PC-3 (cell line): ENCODE measurements around the gene TRIM60. TPM values are rescaled to one million over a fixed set of nuclear protein-coding genes. Genes with fewer than 3 reads are reported as not detected.
"Not testable (repeated sequence)": the region's sequence is repeated elsewhere in the genome, so short reads cannot be mapped to it uniquely, and the experiment has no call there.

Source experiments
- ATAC-seq: fragments of 200-7000 bp; cut with Tn5 transposase; 2 replicates; pipeline ENCODE4 v1.9.1; 2020; ENCODE audit warnings: mild to moderate bottlenecking, moderate library complexity
- BruUV-seq: library from RNA; stranded (reverse); fragments of 400-500 nt; replicated peaks from 2 replicates; lab custom pipeline; 2021; lab: Mats Ljungman, UMichigan
- CTCF ChIA-PET: fragments of 300-600 bp; sonication (Branson Sonifier 250); formaldehyde crosslinking; loops from one replicate; lab custom pipeline; 2022; ENCODE audit warnings: antibody characterized with exemption; lab: Charles Lee
- POLR2A ChIA-PET: fragments of 300-600 bp; sonication (Branson Sonifier 250); formaldehyde crosslinking; loops from one replicate; lab custom pipeline; 2022; ENCODE audit warnings: antibody characterized with exemption; ENCODE audit not compliant: unreplicated experiment; lab: Charles Lee
- DNase-seq: peaks from one replicate; pipeline ENCODE4 v3.0.0-alpha.2; 2015
- H2AFZ ChIP-seq: fragments of 300-600 bp; sonication (generic); 2 replicates; pipeline ENCODE4 v1.6.0; 2016; ENCODE audit warnings: antibody characterized with exemption, low read length
- H3F3A ChIP-seq: fragments of 300-600 bp; sonication (generic); one replicate; pipeline ENCODE4 v1.6.0; 2017; ENCODE audit warnings: antibody characterized with exemption, low read length, control low read depth, mild to moderate bottlenecking; ENCODE audit not compliant: unreplicated experiment
- H3K27ac ChIP-seq: fragments of 300-600 bp; sonication (generic); 2 replicates; pipeline ENCODE4 v1.5.1; 2016; ENCODE audit warnings: mild to moderate bottlenecking, low read length
- H3K27me3 ChIP-seq: fragments of 300-600 bp; sonication (generic); 2 replicates; pipeline ENCODE4 v1.6.1; 2016; ENCODE audit warnings: low read length, mixed read lengths
- H3K36me3 ChIP-seq: fragments of 300-600 bp; sonication (generic); 2 replicates; pipeline ENCODE4 v1.6.1; 2016; ENCODE audit warnings: low read depth, mixed run types, low read length, mixed read lengths
- H3K4me1 ChIP-seq: fragments of 300-600 bp; sonication (generic); 2 replicates; pipeline ENCODE4 v1.5.1; 2016; ENCODE audit warnings: low read length; ENCODE audit not compliant: insufficient read depth
- H3K4me2 ChIP-seq: fragments of 300-600 bp; sonication (generic); 2 replicates; pipeline ENCODE4 v1.6.0; 2016; ENCODE audit warnings: low read length
- H3K4me3 ChIP-seq: fragments of 300-600 bp; sonication (generic); 2 replicates; pipeline ENCODE4 v1.5.1; 2016; ENCODE audit warnings: mild to moderate bottlenecking, low read length, mixed read lengths
- H3K79me2 ChIP-seq: fragments of 300-600 bp; sonication (generic); 2 replicates; pipeline ENCODE4 v1.6.1; 2017; ENCODE audit warnings: low read length, mixed read lengths
- H3K9ac ChIP-seq: fragments of 300-600 bp; sonication (generic); 2 replicates; pipeline ENCODE4 v1.6.0; 2016; ENCODE audit warnings: mild to moderate bottlenecking, low read length
- H3K9me2 ChIP-seq: fragments of 300-600 bp; sonication (generic); replicated peaks from 2 replicates; pipeline ENCODE4 v1.6.1; 2016; ENCODE audit warnings: mixed run types, low read length, mixed read lengths
- H3K9me3 ChIP-seq: fragments of 300-600 bp; sonication (generic); 2 replicates; pipeline ENCODE4 v1.6.1; 2016; ENCODE audit warnings: low read length, mixed read lengths
- H4K20me1 ChIP-seq: fragments of 300-600 bp; sonication (generic); 2 replicates; pipeline ENCODE4 v1.6.1; 2016; ENCODE audit warnings: low read length, mixed read lengths
- EZH2 ChIP-seq: fragments of 300-600 bp; sonication (generic); IDR thresholded peaks from one replicate; pipeline ENCODE4 v1.6.1; 2017; ENCODE audit warnings: antibody characterized with exemption, mild to moderate bottlenecking, low read length; ENCODE audit not compliant: unreplicated experiment
- EZH2phosphoT487 ChIP-seq: fragments of 300-600 bp; sonication (generic); IDR thresholded peaks from 2 replicates; pipeline ENCODE4 v1.6.1; 2018; ENCODE audit warnings: mild to moderate bottlenecking, antibody characterized with exemption, low read length, borderline replicate concordance
- intact Hi-C: fragments of 100-400 bp; cut with micrococcal nuclease; formaldehyde crosslinking; loops from 2 replicates; pipeline ENCODE4 v1.9.0; 2023
- total RNA-seq: library from RNA; depleted of rRNA; stranded (reverse); fragments of >200 nt; gene quantifications from 2 replicates; pipeline ENCODE4 v1.2.3, GENCODE V29; 2014
- TF ChIP-seq, protein P1 (sequence below): fragments of 300-600 bp; sonication (generic); conservative IDR thresholded peaks from 2 replicates; pipeline ENCODE4 v1.5.1; 2017; ENCODE audit warnings: antibody characterized with exemption, low read depth, mild to moderate bottlenecking, low read length

The TRIM60 gene
- total RNA-seq, 1 experiment from 2014 or later, result not detected

DNA sequence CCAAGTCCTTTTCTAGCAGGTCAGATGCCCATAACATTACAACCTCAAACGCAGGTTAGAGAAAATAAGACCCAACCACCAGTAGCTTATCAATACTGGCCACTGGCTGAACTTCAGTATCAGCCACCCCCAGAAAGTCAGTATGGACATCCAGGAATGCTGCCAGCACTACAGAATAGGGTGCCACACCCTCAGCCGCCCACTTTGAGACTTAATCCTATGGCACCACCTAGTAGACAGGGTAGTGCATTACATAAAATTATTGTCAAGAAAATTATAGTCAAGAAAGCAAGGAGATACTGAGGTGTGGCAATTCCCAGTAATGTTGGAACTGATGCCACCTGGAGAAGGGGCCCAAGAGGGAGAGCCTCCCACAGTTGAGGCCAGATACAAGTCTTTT is 34.5 kb upstream of the TRIM60 start:
- no peaks in the 10 kb centered on the region for H3K9me3 ChIP-seq
- intact Hi-C loops, result loop anchor here (5.0 kb wide), 1 partner anchor 220 kb away; no protein-coding TSS in a partner anchor
- no peaks in the 10 kb centered on the region for H3K79me2 ChIP-seq
- DNase-seq (peak; percentile 54), ATAC-seq (0 out of 2 replicates have a peak, but pooled peaks have one; percentile 24)
- ChIA-PET POLR2A (no interaction called here), CTCF (no interaction called here)
- no peak overlapping the region for H3K27ac ChIP-seq
- H3K9ac ChIP-seq, result no peak overlapping the region
- no peak overlapping the region for H3K4me3 ChIP-seq
- H3F3A ChIP-seq, result no peaks in the 10 kb centered on the region
- TF ChIP-seq, protein P1, sequence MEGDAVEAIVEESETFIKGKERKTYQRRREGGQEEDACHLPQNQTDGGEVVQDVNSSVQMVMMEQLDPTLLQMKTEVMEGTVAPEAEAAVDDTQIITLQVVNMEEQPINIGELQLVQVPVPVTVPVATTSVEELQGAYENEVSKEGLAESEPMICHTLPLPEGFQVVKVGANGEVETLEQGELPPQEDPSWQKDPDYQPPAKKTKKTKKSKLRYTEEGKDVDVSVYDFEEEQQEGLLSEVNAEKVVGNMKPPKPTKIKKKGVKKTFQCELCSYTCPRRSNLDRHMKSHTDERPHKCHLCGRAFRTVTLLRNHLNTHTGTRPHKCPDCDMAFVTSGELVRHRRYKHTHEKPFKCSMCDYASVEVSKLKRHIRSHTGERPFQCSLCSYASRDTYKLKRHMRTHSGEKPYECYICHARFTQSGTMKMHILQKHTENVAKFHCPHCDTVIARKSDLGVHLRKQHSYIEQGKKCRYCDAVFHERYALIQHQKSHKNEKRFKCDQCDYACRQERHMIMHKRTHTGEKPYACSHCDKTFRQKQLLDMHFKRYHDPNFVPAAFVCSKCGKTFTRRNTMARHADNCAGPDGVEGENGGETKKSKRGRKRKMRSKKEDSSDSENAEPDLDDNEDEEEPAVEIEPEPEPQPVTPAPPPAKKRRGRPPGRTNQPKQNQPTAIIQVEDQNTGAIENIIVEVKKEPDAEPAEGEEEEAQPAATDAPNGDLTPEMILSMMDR, result peak; percentile 59
- TF ChIP-seq EZH2phosphoT487 (no peak), EZH2 (no peak)
- H3K4me1 ChIP-seq, result no peaks in the 10 kb centered on the region
- H3K36me3 ChIP-seq, result no peaks in the 10 kb centered on the region
- H3K27me3 ChIP-seq, result peaks cover 9% of the 10 kb centered on the region
- no peak overlapping the region for H3K4me2 ChIP-seq
- no peak overlapping the region for H2AFZ ChIP-seq
- no peaks in the 10 kb centered on the region for H4K20me1 ChIP-seq
- no TSS peak for BruUV-seq
- H3K9me2 ChIP-seq, result no peaks in the 10 kb centered on the region

DNA sequence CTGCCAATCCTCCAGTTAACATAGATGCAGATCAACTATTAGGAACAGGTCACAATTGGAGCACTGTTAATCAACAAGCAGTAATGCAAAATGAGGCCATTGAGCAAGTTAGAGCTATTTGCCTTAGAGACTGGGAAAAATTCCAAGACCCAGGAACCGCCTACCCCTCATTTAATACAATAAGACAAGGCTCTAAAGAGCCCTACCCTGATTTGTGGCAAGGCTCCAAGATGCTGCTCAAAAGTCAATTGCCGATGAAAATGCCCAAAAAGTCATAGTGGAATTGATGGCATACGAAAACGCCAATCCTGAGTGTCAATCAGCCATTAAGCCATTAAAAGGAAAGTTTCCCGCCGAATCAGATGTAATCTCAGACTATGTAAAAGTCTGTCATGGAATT is 33.9 kb upstream of the TRIM60 start:
- Histone ChIP-seq H3K4me3 (no peak overlapping the region), H3K36me3 (no peaks in the 10 kb centered on the region), H3K9me3 (no peaks in the 10 kb centered on the region), H4K20me1 (no peaks in the 10 kb centered on the region), H3F3A (no peaks in the 10 kb centered on the region), H2AFZ (no peak overlapping the region), H3K4me1 (no peaks in the 10 kb centered on the region), H3K27ac (no peak overlapping the region), H3K9ac (no peak overlapping the region), H3K9me2 (no peaks in the 10 kb centered on the region), H3K79me2 (no peaks in the 10 kb centered on the region), H3K27me3 (peaks cover 10% of the 10 kb centered on the region), H3K4me2 (no peak overlapping the region)
- ChIA-PET CTCF (no interaction called here), POLR2A (no interaction called here)
- DNase-seq (no peak), ATAC-seq (no peak)
- TF ChIP-seq EZH2, result no peak
- TF ChIP-seq, protein P1, result no peak
- TF ChIP-seq EZH2phosphoT487, result no peak
- intact Hi-C loops, result loop anchor here (5.0 kb wide), 1 partner anchor 221 kb away; no protein-coding TSS in a partner anchor
- no TSS peak for BruUV-seq

DNA sequence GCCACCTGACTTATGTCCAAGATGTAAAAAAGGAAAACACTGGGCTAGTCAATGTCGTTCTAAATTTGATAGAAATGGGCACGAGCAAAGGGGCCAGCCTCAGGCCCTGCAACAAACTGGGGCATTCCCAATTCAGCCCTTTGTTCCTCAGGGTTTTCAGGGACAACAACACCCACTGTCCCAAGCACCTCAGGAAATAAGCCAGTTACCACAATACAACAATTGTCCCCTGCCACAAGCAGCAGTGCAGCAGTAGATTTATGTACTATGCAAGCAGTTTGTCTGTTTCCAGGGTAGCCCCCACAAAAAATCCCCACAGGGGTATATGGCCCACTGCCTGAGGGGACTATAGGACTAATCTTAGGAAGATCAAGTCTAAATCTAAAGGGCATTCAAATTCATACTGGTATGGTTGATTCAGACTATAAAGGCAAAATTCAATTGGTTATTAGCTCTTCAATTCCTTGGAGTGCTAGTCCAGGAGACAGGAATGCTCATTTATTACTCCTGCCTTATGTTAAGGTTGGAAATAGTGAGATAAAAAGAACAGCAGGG is 33.2 kb upstream of the TRIM60 start:
- POLR2A ChIA-PET, ATAC-seq, H3K4me3 ChIP-seq, BruUV-seq, DNase-seq, H2AFZ ChIP-seq, H3K9ac ChIP-seq, H3K9me3 ChIP-seq, H3K36me3 ChIP-seq, CTCF ChIA-PET, H3K79me2 ChIP-seq, H3K4me2 ChIP-seq, H3F3A ChIP-seq, H3K9me2 ChIP-seq, H3K27ac ChIP-seq, H4K20me1 ChIP-seq, H3K4me1 ChIP-seq: not testable (repeated sequence)
- intact Hi-C loops, result loop anchor here (5.0 kb wide), 1 partner anchor 221 kb away; no protein-coding TSS in a partner anchor
- peaks cover 15% of the 10 kb centered on the region for H3K27me3 ChIP-seq

DNA sequence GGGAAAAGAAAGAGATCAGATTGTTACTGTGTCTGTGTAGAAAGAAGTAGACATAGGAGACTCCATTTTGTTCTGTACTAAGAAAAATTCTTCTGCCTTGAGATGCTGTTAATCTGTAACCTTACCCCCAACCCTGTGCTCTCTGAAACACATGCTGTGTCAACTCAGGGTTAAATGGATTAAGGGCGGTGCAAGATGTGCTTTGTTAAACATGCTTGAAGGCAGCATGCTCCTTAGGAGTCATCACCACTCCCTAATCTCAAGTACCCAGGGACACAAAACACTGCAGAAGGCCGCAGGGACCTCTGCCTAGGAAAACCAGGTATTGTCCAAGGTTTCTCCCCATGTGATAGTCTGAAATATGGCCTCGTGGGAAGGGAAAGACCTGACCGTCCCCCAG is 29.8 kb upstream of the TRIM60 start:
- POLR2A ChIA-PET, H3K27ac ChIP-seq, H3K9ac ChIP-seq, H3K4me3 ChIP-seq, H4K20me1 ChIP-seq, H3K79me2 ChIP-seq, H3K4me2 ChIP-seq, intact Hi-C loops, H3F3A ChIP-seq, H3K4me1 ChIP-seq, DNase-seq, ATAC-seq, H3K9me2 ChIP-seq, CTCF ChIA-PET, H3K36me3 ChIP-seq, BruUV-seq, H2AFZ ChIP-seq, H3K9me3 ChIP-seq: not testable (repeated sequence)
- peaks cover 23% of the 10 kb centered on the region for H3K27me3 ChIP-seq
